Esophagus muscularis mucosa (tissue), 4 donors: Measurements from ENCODE around the gene ADSL. TPM values are rescaled to one million over a fixed set of nuclear protein-coding genes. Genes with fewer than 3 reads are reported as not detected.

Experiments
- DNase-seq: peaks from one replicate; pipeline ENCODE4 v3.0.0-alpha.2; 2017; ENCODE audit errors: extremely low spot score
- H3K27ac ChIP-seq, 4 donors: fragments of 200-600 bp; sonication (generic); replicated peaks in 1 of 4; 1 replicate in 3 of 4; 2 replicates in 1 of 4; pipeline ENCODE4 v1.5.1; 2016 to 2019; ENCODE audit warnings: mild to moderate bottlenecking in 1 of 4
- H3K27me3 ChIP-seq, 4 donors: fragments of 200-600 bp; sonication (generic); one replicate each; pipeline versions ENCODE4 v1.5.1 to v1.6.0; 2016 to 2019
- H3K36me3 ChIP-seq, 4 donors: fragments of 200-600 bp; sonication (generic); one replicate each; pipeline ENCODE4 v1.5.1; 2016 to 2019
- H3K4me1 ChIP-seq, 4 donors: fragments of 200-600 bp; sonication (generic); one replicate each; pipeline ENCODE4 v1.5.1; 2016 to 2019
- H3K4me3 ChIP-seq, 4 donors: fragments of 200-600 bp; sonication (generic); 1 replicate in 2 of 4; 2 replicates in 2 of 4; pipeline ENCODE4 v1.5.1; 2016 to 2019; ENCODE audit warnings: mild to moderate bottlenecking in 4 of 4, moderate library complexity in 1 of 4
- H3K9me3 ChIP-seq, 4 donors: fragments of 200-600 bp; sonication (generic); 1 replicate in 3 of 4; 2 replicates in 1 of 4; pipeline ENCODE4 v1.5.1; 2016 to 2019
- CTCF ChIP-seq, 3 experiments: fragments of 200-600 bp in 2 of 3; fragments of 450-650 bp in 1 of 3; sonication (generic) in 2 of 3; IDR thresholded peaks; one replicate each; pipeline ENCODE4 v1.5.1; 2017 to 2019; ENCODE audit warnings: antibody characterized with exemption in 3 of 3, mild to moderate bottlenecking in 2 of 3, moderate library complexity in 1 of 3
- EP300 ChIP-seq: sonication (generic); formaldehyde crosslinking; IDR thresholded peaks from one replicate; pipeline ENCODE4 v1.6.1; 2017; ENCODE audit warnings: antibody characterized with exemption
- POLR2A ChIP-seq: fragments of 450-650 bp; IDR thresholded peaks from one replicate; pipeline ENCODE4 v1.6.1; 2017; ENCODE audit warnings: antibody characterized with exemption, moderate library complexity, mild to moderate bottlenecking, low read depth
- POLR2AphosphoS5 ChIP-seq, 2 donors: sonication (generic); formaldehyde crosslinking; IDR thresholded peaks; one replicate each; pipeline ENCODE4 v1.6.1; 2017; ENCODE audit warnings: antibody characterized with exemption in 2 of 2
- WGBS: methylation state at CpG from one replicate; pipeline ENCODE4 v1.1.5; 2018; 5-methylcytosine and 5-hydroxymethylcytosine counted together
- intact Hi-C: fragments of 100-400 bp; cut with DNase I; formaldehyde crosslinking; loops from one replicate; pipeline ENCODE4 v1.15.1; 2023
- total RNA-seq, 4 donors: library from RNA; depleted of rRNA; stranded (reverse); fragments of >200 nt; gene quantifications; one replicate each; pipeline versions ENCODE4 v1.1.0 to v1.2.1, GENCODE V29; 2016

Gene ADSL
- total RNA-seq, 4 donors from 2014 or later: 58.7 to 91.1 (median 76.3) TPM

- peaks cover 92 to 100% (median 99%) of the 10 kb centered on the region in 4 donors for H3K36me3 ChIP-seq
- no peak for DNase-seq
- 91% methylated on average over 3 of the region's 3 CpGs for WGBS
These were observed 16.8 kb downstream of the ADSL start for GRCh38 chr22:40363059-40363458.

GRCh38 chr22:40364431-40364830 is 18.1 kb downstream of the ADSL start:
- H3K27me3 ChIP-seq: no peaks in the 10 kb centered on the region
- intact Hi-C loops: no loop called here
- H3K4me3 ChIP-seq: no peak overlapping the region
- H3K27ac ChIP-seq: no peak overlapping the region
- no peaks in the 10 kb centered on the region for H3K4me1 ChIP-seq
- H3K9me3 ChIP-seq: no peaks in the 10 kb centered on the region
- TF ChIP-seq POLR2AphosphoS5 (IDR thresholded peaks at IDR 0.05): no peak
- no peak for TF ChIP-seq EP300
- TF ChIP-seq POLR2A: no peak
- no peak for TF ChIP-seq CTCF (IDR thresholded peaks at IDR 0.05)
- peaks cover 79 to 93% (median 89%) of the 10 kb centered on the region in 4 donors for H3K36me3 ChIP-seq
- WGBS: 86% methylated on average over 1 of the region's 1 CpG
- no peak for DNase-seq

More at GRCh38 chr22:40363059-40363458, 16.8 kb downstream of the ADSL start:
- intact Hi-C loops: no loop called here
- no peaks in the 10 kb centered on the region for H3K27me3 ChIP-seq
- no peak overlapping the region for H3K27ac ChIP-seq
- H3K4me3 ChIP-seq: no peak overlapping the region
- H3K4me1 ChIP-seq: no peaks in the 10 kb centered on the region
- H3K9me3 ChIP-seq: no peaks in the 10 kb centered on the region
- TF ChIP-seq POLR2A (no peak), POLR2AphosphoS5 (IDR thresholded peaks at IDR 0.05) (no peak)

- WGBS: 94% methylated on average over 2 of the region's 2 CpGs
- H3K4me3 ChIP-seq: no peak overlapping the region
- TF ChIP-seq EP300: no peak
- TF ChIP-seq CTCF (IDR thresholded peaks at IDR 0.05): no peak
- TF ChIP-seq POLR2AphosphoS5 (IDR thresholded peaks at IDR 0.05): no peak
- no peak for TF ChIP-seq POLR2A
- intact Hi-C loops: no loop called here
- H3K27ac ChIP-seq: no peak overlapping the region
- no peaks in the 10 kb centered on the region for H3K9me3 ChIP-seq
- peaks cover 63 to 77% (median 73%) of the 10 kb centered on the region in 4 donors for H3K36me3 ChIP-seq
- DNase-seq: no peak
- H3K27me3 ChIP-seq: no peaks in the 10 kb centered on the region
- peaks cover 0 to 9% (median 1%) of the 10 kb centered on the region in 4 donors for H3K4me1 ChIP-seq
These were observed 19.8 kb downstream of the ADSL start for GRCh38 chr22:40366068-40366467.

- 79% methylated on average over 6 of the region's 6 CpGs for WGBS
- intact Hi-C loops: no loop called here
- TF ChIP-seq POLR2A (no peak), POLR2AphosphoS5 (IDR thresholded peaks at IDR 0.05) (no peak), CTCF (IDR thresholded peaks at IDR 0.05) (no peak), EP300 (no peak)
These were observed 21.0 kb downstream of the ADSL start for GRCh38 chr22:40367342-40367741.

GRCh38 chr22:40368016-40368415 is 21.7 kb downstream of the ADSL start:
- intact Hi-C loops: no loop called here
- peaks cover 0 to 25% (median 19%) of the 10 kb centered on the region in 4 donors for H3K4me1 ChIP-seq
- no peak for TF ChIP-seq POLR2AphosphoS5 (IDR thresholded peaks at IDR 0.05)
- no peak for TF ChIP-seq CTCF (IDR thresholded peaks at IDR 0.05)
- TF ChIP-seq POLR2A: no peak
- TF ChIP-seq EP300: no peak
- whole genome bisulfite sequencing: 84% methylated on average over 6 of the region's 6 CpGs
- no peaks in the 10 kb centered on the region for H3K9me3 ChIP-seq
- H3K27me3 ChIP-seq: no peaks in the 10 kb centered on the region
- H3K27ac ChIP-seq: no peak overlapping the region
- peaks cover 43 to 58% (median 53%) of the 10 kb centered on the region in 4 donors for H3K36me3 ChIP-seq
- H3K4me3 ChIP-seq: no peak overlapping the region
- no peak for DNase-seq

More at GRCh38 chr22:40367342-40367741, 21.0 kb downstream of the ADSL start:
- Histone ChIP-seq H3K4me3 (no peak overlapping the region), H3K9me3 (no peaks in the 10 kb centered on the region), H3K27ac (no peak overlapping the region), H3K4me1 (peaks cover 0 to 19% (median 12%) of the 10 kb centered on the region in 4 donors), H3K27me3 (no peaks in the 10 kb centered on the region), H3K36me3 (peaks cover 50 to 64% (median 60%) of the 10 kb centered on the region in 4 donors)
- DNase-seq: no peak
